Jurkat, Clone E6-1 (cell line): ENCODE data around the gene SCAI.
A peak's percentile ranks its signal among the peaks of the same experiment; 100 is the strongest.
"Not testable (repeated sequence)": the region's sequence is repeated elsewhere in the genome, so short reads cannot be mapped to it uniquely, and the experiment has no call there.

Source experiments
- DNase-seq: peaks from one replicate; pipeline ENCODE4 v3.0.0-alpha.2; 2011; ENCODE audit warnings: low read depth, low spot score
- H3K4me3 ChIP-seq: 2 replicates; pipeline ENCODE4 v1.5.1; 2011; ENCODE audit warnings: mild to moderate bottlenecking, low read length, control low read depth, moderate library complexity

SCAI gene

DNA sequence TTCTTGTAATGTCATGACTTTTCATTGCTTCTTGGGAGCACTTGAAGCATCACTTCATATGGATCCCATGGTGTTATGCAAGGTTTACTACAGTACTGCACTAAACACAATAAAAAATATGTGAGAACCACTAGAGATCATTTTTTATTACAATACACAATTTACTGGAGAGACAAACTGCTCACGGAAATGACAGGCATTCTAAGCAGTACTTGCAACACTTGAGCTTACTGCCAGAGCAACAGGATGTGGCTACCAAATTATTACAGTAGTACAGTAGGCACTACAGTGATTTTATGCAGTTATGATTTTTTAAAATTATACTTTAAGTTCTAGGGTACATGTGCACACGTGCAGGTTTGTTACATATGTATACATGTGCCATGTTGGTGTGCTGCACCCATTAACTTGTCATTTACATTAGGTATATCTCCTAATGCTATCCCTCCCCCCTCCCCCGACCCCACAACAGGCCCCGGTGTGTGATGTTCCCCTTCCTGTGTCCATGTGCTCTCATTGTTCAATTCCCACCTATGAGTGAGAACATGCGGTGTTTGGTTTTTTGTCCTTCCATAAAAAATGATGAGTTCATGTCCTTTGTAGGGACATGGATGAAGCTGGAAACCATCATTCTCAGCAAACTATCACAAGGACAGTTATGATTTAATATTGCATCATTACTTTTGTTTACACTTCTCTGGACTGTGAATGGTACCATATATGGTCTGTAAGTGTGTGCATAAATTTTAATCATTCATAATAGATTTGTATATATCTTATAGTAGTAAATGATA, 177.4 kb downstream of the SCAI start:
- peak overlapping the region; percentile 15; the same call in 1 of the 2 replicates for H3K4me3 ChIP-seq
- peak; percentile 83 for DNase-seq

DNA sequence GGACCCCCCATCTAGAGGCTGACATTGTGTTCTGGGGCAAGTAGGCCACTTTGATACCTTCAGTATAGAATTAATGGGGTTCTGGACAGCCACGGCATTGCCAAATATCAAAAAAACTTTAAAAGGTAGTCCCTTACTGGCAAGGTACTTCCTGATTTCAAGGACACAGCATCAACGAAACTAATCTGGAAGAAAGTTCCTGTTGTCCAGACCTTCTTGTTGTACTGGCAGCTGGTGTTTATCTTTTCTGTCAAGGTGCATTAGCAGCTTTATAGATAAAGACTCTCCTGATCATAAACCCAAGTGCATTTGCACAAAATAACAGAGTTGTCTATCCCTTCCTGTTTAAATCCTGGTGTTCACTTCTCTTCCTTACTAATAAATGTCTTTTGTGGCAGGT, 178.7 kb downstream of the SCAI start:
- H3K4me3 ChIP-seq, result no peak overlapping the region
- DNase-seq, result no peak

DNA sequence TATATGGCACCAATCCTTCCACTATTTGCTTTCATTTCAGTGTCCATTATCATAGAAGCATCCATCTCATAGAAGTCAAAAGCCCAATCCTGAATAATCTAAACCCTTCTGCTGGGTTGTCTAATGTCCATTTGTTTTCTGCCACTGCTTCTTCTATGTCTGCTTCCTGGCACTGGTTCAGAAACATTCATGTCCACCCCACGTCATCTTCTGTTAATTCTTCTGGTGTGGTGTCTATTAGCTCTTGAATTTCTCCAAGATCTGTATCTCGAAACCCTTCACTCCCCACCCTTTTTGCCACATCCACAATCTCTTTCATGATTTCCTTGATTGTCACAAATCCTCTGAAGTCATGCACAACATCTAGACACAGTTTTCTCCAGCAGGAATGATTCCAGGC, 179.3 kb downstream of the SCAI start:
- no peak for DNase-seq
- H3K4me3 ChIP-seq, result no peak overlapping the region

DNA sequence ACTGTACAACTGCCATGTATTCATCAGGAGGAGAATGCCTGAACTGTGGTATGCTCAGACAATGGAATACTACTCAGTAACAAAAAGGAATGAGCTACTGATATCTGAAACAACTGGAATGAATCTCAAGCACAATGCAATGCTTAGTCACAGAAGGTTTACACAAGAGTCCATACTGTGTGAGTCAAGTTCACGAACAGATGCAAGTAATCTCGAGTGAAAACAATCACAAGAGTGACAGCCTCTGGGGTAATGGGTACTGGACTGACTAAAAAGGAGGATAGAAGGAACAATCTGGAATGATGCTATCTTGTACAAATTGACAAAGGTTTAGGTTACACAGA, 182.9 kb downstream of the SCAI start:
- H3K4me3 ChIP-seq, result no peak overlapping the region
- no peak for DNase-seq

GRCh38 chr9:124959671-124960408, 183.5 kb downstream of the SCAI start:
- not testable (repeated sequence) for DNase-seq, H3K4me3 ChIP-seq

GRCh38 chr9:124954255-124954654, 189.1 kb downstream of the SCAI start:
- no peak for DNase-seq
- no peak overlapping the region for H3K4me3 ChIP-seq

- H3K4me3 ChIP-seq, result no peak overlapping the region
Measured at GRCh38 chr9:124950050-124950718, 193.1 kb downstream of the SCAI start.

GRCh38 chr9:124949387-124949786, 193.9 kb downstream of the SCAI start:
- H3K4me3 ChIP-seq, result no peak overlapping the region
- DNase-seq, result no peak

More at GRCh38 chr9:124950050-124950718, 193.1 kb downstream of the SCAI start:
- no peak for DNase-seq

- no peak overlapping the region for H3K4me3 ChIP-seq
- DNase-seq, result no peak
Measured at GRCh38 chr9:124947727-124948391, 195.5 kb downstream of the SCAI start.

GRCh38 chr9:124946167-124946566, 197.2 kb downstream of the SCAI start:
- H3K4me3 ChIP-seq, result no peak overlapping the region
- no peak for DNase-seq

DNA sequence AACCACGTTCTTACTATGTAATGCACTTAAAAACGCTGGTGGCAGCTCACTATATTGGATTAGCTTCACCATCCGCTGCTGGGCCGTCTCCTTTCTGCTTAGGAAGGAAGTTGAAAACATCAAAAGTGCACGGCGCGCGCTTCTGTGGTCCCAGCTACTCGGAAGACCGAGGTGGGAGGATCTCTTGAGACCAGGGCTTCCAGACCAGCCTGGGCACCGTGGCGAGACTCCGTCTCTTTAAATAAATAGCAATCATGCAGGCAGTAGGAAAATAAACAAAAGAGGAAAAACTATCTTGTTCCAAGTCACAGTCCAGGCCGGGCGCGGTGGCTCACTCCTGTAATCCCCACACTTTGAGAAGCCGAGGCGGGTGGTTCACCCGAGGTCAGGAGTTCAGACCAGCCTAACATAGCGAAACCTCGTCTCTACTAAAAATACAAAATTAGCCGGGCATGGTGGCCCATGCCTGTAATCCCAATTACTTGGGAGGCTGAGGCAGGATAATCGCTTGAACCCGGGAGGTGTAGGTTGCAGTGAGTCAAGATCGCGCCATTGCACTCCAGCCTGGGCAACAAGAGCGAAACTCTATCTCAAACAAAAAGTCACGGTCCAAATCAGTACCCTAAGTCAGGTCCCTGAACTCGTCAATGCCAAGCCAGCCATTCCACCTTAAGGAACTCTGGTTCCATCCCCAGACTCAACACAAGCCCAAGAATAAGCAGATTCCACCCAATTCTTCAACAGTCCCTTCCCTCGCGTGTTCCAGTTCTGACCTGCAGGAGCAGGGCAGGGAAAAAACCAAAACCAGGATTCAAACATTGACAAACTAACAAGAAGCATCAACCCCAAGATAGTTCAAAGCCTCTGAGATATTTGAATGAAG, 201.4 kb downstream of the SCAI start:
- DNase-seq, result peak; percentile 75
- H3K4me3 ChIP-seq, result peak overlapping the region; percentile 75

DNA sequence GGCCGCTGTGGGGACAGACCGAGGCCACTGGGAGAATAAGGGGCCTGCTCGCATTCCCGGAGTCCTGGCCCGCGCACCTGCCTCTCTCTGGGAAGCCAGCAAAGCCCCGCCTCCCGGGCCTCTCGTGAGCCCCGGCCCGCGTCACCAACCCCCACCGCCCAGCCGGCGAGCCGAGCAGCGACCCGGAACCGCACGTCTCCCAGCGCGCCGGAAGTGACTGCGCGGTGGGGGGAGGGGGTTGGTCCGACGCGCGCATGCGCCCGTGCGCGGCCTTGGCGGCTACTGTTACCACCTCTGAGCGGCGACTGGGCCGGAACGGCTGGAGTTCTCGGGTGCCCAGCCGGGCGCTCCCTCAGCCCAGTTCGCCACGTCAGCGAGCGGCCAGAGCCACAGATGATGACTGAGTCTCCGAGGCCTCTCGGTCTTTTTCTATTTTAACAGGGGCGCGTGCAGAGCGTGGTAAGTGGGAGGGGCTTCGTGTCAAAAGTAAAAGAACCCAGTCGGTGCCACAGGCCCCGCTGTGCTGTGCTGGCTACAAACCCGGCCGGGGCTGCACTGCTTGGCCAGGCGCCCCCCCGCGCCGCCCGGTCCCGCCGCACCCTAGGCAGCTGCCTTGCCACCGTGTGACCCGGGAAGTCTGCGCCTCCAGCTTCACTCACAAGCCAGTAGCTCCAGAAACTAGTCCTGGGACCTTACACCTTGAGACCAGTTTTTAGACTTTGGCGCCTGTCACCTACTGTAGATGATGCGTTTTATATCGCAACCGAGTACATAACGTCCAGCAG, 202.2 kb downstream of the SCAI start, which contains the start of gene GOLGA1:
GOLGA1 (minus strand) TSS at position 190 of the 785 bp plus-strand sequence. CDS start 2,372 bp downstream, outside the sequence.
- H3K4me3 ChIP-seq, result peak within 1 kb of the TSS; percentile 75
- peak; percentile 83 for DNase-seq

DNA sequence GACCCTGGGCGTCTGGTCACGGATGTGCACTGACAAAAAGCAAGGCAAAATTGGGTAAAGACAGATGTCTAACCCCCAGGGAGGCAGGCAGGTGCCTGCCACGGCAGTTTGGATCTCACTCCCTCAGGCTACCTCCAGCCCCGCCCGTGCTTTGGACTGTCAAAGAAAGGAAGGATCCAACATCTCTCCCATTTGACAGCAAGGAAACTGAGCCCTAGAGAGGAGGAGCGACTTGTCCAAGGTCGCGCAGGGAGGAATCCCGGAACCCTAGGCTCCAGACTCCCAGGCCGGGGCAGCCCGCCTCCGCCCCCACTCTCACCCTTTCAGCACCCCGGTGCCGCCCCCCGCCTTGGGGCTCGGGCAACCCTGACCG, 202.8 kb downstream of the SCAI start:
- H3K4me3 ChIP-seq, result peak overlapping the region; percentile 75
- no peak for DNase-seq

DNA sequence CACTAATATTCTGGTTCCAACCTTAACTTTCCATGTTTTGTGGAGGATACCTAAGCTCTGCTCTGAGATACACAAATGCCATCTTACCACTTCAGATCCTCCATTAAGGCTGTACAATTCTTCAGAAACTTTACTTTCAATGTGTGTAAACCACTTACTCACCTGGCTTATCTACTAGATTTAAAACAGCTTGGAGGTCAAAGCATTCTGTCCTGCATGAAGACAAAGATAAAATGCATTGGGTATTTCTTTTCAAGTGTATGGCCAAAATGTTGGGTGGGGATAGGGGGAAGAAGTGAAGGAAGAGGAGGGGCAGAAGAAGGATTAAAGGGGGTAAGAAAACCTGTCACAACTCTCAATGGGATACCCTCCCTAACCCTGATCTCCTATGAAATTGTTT, 203.4 kb downstream of the SCAI start:
- peak overlapping the region; percentile 75 for H3K4me3 ChIP-seq
- no peak for DNase-seq

- no peak for DNase-seq
- no peak overlapping the region for H3K4me3 ChIP-seq
Measured at GRCh38 chr9:124934290-124934689, 209.0 kb downstream of the SCAI start.

GRCh38 chr9:124932333-124932732, 211.0 kb downstream of the SCAI start:
- H3K4me3 ChIP-seq, result no peak overlapping the region
- DNase-seq, result no peak

- DNase-seq, result no peak
- no peak overlapping the region for H3K4me3 ChIP-seq
Measured at GRCh38 chr9:124929464-124929863, 213.9 kb downstream of the SCAI start.

GRCh38 chr9:124928116-124928515, 215.2 kb downstream of the SCAI start:
- DNase-seq, result no peak
- no peak overlapping the region for H3K4me3 ChIP-seq
